Muscle of back (tissue), 11 donors: ENCODE data around the gene GGT5. TPM values are rescaled to one million over a fixed set of nuclear protein-coding genes. Genes with fewer than 3 reads are reported as not detected.
"Not testable (repeated sequence)": the region's sequence is repeated elsewhere in the genome, so short reads cannot be mapped to it uniquely, and the experiment has no call there.

Experiments
- DNase-seq, 3 donors: peaks; one replicate each; pipeline versions ENCODE4 v3.0.0 to v3.0.0-alpha.2; 2013
- polyA plus RNA-seq, 10 donors: library from polyadenylated mRNA; unstranded; fragments of 120-200 nt; gene quantifications; one replicate each; pipeline ENCODE4 v1.2.1, GENCODE V29; 2013; ENCODE audit not compliant: insufficient read length in 10 of 10

Gene GGT5
- polyA plus RNA-seq, 10 donors, result 8.1 to 17.8 (median 10.3) TPM

- no peak for DNase-seq
Observed at GRCh38 chr22:24235315-24235714, 9.6 kb downstream of the GGT5 start.

GRCh38 chr22:24233816-24234215 lies 11.1 kb downstream of the GGT5 start:
- DNase-seq, result no peak

- no peak for DNase-seq
Observed at GRCh38 chr22:24233235-24233634, 11.6 kb downstream of the GGT5 start.

DNA sequence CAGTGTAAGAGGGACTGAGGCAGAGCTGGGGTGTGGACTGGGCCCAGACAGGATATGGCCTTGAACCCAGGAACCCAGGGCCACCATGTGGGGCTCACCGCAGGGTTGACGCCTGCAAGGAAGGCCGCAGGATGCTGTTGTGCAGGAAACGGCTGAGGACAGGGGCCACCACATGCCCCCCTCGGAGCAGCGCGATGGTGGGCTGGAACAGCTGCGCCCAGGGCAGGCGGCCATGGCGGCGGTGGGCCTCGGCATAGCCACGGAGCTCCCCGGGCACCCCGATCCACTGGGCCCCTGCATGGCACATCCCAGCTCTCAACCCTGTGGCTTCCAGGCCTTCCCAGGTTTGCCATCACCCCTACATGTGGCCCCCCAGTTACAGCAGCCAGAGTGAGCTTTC lies 12.2 kb downstream of the GGT5 start:
- DNase-seq, result no peak

DNA sequence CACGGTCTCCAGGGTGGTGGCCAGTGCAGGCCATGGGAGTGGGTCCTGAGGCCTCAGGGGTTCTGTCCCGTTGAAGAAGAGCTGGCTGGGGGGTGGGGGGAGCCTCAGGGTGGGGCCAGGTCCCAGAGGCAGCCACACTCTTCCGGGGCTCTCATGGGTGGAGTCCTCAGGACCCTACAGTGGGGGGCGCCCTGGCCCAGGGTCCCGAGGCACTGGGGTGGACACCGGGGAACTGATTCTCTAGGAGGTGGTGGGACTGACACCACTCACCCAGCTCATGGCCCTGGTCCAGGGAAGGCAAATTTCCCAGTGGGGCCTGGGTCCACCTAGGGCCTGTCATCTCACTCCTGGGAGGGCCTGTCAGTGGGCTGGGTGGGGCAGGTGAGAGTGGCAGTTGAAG lies 12.8 kb downstream of the GGT5 start:
- DNase-seq, result no peak

GRCh38 chr22:24231706-24232105 lies 13.2 kb downstream of the GGT5 start:
- no peak for DNase-seq

GRCh38 chr22:24230911-24231656 lies 13.8 kb downstream of the GGT5 start:
- DNase-seq, result no peak

- DNase-seq, result no peak
Observed at GRCh38 chr22:24225951-24226350, 18.9 kb downstream of the GGT5 start.

DNA sequence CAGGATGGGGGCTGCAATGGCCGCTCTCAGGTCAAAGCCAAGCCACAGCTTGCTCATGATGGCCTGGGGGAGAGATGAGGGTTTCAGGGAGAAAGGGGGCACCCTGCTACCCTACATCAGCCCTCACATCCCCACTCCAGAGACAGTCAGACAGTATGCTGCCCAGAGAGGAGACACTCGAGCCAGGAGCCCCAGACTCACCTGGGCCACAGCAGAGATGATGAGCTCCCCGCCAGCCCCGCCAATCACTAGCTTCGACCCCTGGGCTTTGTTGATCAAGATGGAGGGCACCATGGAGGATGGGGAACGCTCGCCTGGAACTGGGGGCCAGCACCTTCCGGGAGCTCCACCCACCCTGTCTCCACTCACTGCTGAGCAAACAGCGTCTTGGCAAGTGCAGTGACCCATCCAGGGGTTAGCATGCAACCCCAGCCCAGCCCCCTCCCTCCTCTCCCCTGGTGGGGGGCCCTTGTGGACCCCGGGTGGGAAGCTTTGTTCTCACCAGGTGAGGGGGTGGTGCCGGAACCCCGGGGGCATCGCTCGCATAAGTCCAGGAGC lies 19.8 kb downstream of the GGT5 start:
- DNase-seq, result no peak

- DNase-seq, result no peak
Observed at GRCh38 chr22:24224468-24224867, 20.4 kb downstream of the GGT5 start.

- DNase-seq, result no peak
Observed at GRCh38 chr22:24219750-24220149, 25.1 kb downstream of the GGT5 start.

- no peak for DNase-seq
Observed at GRCh38 chr22:24217384-24217783, 27.5 kb downstream of the GGT5 start.

- no peak for DNase-seq
Observed at GRCh38 chr22:24216541-24217209, 28.2 kb downstream of the GGT5 start.

DNA sequence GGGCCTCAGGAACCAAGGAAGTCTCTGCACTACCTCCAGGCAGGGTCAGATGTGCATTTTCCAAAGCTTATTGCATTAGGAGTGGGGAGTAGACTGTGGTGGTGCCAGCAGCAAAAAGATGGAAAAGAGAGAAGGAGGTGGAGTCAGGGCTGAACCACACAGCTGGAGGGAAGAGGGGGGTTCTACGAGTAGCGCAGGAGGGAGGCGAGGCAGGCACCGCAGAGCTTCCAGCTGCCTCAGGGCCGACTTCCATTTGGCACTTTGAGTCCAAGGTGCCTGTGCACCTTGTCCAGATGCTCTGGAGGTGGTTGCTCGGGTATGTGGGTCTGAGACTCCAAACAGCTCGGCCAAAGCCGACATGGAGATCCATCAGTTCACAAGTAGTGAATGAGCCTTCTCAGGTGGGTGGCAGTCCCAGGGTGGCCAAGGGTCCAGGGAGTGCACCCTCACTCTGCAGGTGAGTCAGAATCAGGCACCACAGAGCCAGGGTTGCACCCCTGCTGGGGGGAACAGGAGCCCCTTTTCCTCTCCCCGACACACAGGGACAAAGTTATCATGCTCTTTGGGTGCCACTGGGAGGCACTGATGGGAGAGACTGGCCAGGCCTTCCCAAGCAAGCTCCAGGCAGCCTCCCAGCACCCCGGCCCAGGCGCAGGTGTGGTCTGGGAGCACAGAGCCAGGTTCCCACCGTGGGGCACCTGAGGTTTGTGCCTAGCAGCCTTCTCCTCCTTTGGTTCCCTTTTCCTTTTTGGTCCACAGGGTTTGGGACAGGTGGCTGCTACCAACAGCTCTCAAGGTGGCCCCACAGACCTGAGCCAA lies 30.2 kb downstream of the GGT5 start:
- DNase-seq, result no peak

DNA sequence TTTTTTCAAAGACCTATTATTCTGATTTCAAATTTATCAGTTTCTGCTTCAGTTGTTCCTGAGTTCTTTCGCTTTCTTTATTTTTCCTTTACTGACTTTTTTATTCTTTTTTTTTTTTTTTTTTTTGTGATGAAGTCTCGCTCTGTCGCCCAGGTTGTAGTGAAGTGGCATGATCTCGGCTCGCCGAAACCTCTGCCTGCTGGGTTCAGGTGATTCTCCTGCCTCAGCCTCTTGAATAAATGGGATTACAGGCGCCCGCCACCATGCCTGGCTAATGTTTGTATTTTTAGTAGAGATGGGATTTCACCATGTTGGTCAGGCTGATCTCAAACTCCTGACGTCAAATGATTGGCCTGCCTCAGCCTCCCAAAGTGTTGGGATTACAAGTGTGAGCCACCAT lies 31.8 kb downstream of the GGT5 start:
- not testable (repeated sequence) for DNase-seq

- not testable (repeated sequence) for DNase-seq
Observed at GRCh38 chr22:24211716-24212115, 33.2 kb downstream of the GGT5 start.

GRCh38 chr22:24210409-24210808 lies 34.5 kb downstream of the GGT5 start:
- not testable (repeated sequence) for DNase-seq

- DNase-seq, result no peak
Observed at GRCh38 chr22:24209687-24210086, 35.2 kb downstream of the GGT5 start.

DNA sequence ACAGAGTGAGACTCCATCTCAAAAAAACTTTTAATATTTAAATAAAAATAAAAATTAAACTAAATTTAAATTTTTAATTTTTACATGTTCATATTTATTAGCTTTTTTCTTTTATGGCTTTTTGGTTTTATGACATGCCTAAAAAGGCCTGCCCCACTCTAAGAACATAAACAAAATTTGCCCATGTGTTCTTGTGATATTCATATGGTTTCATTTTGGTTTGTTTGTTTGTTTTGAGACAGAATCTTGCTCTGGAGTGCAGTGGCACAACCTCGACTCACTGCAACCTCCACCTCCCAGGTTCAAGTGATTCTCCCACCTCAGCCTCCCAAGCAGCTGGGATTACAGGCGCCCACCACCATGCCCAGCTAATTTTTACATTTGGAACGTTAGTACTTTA lies 35.9 kb downstream of the GGT5 start:
- DNase-seq, result no peak

DNA sequence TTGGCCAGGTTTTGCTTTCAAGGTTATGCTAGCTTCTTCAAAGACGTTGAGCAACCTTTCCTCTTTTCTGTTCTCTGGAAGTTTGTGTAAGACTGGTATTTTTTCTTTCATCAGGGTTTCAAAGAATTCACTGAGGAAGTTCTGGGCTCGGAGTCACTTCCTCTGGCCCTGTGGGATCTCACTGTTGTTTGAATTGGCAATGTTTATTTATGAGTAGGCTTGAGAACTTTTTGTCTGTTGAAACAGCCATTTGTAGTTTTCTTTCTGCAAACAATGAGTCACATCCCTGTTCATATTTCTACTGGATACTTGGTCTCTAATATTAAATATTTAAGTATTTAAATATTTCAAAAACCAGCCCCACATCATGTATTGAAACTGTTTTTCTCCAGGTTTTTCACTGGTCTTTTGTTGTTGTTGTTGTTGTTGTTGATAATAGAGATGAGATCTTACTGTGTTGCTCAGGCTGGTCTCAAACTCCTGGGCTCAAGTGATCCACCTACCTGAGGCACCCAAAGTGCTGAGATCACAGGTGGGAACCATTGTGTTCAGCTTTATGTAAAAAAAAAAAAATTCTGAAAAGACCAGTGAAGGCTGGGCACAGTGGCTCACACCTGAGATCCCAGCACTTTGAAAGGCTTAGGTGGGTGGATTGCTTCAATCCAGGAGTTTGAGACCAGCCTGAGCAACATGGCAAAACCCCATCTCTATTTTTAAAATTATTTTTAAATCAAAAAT lies 36.7 kb downstream of the GGT5 start:
- DNase-seq, result peak; percentile 34 to 90 (median 70)

GRCh38 chr22:24207264-24208011 lies 37.4 kb downstream of the GGT5 start:
- DNase-seq, result no peak
